GM19438 (cell line): ENCODE data around the gene STEAP1B.
"Not testable (repeated sequence)": the region's sequence is repeated elsewhere in the genome, so short reads cannot be mapped to it uniquely, and the experiment has no call there.

Experiments used
- ATAC-seq: cut with Tn5 transposase; IDR thresholded peaks from one replicate; pipeline ENCODE4 v1.9.1; 2021; ENCODE audit warnings: low read depth; ENCODE audit not compliant: unreplicated experiment

STEAP1B gene

DNA sequence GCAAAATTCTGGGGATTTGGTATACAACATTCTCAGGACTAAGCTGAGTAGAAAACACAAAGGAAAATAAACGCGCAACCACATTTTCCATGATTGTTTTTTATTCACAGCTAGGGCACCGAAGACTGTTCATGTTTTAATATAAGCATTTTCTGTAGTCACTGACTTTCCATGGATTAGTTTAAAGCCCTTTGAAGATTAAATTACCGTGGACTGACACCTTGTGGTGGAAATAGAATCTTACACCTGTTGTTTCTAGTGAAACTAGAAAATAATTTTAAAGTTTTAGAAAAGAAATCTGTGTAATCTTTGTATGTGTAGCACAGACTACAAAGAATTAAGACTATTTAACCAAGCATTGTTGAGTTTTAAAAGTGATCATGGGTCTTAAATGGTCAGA is 1.3 kb upstream of the STEAP1B start:
- not testable (repeated sequence) for ATAC-seq

DNA sequence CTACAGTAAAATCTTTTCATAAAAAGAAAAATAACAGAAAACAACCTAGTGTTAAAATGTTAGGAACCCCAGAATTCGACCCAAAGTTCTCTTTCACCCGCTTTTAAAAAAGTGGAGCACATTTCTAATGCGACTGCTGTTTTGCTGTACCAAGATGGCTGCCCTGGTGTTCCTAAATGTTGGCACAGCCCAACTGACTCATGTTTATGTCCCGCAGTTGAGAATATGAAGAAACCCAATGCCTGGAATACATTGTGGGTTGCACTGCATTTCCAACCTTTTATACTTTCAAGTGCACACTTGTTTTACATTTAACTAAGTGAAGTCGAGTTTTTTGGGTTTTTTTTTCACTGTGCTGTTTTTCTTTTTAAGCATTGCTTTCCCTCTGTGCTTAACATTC is 944 bp downstream of the STEAP1B start:
- ATAC-seq: no peak

DNA sequence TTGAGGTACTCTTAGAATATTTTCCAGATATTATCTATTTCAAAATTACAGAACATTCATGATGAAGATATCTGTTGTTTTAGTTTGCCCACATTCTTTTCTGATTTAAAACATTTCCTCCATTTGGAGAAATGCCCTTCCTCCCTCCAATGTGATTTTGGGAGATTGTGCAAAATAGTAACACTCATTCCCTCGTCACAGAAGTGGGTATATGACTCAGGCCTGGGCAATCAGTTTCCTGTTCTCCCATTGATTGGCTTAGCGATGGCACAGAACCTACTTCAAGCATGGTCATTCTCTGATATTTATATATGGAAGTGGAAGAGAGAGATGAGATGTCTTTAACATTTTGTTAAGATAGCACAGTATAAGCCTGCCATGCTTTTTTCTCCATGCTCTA is 3.1 kb downstream of the STEAP1B start:
- not testable (repeated sequence) for ATAC-seq

DNA sequence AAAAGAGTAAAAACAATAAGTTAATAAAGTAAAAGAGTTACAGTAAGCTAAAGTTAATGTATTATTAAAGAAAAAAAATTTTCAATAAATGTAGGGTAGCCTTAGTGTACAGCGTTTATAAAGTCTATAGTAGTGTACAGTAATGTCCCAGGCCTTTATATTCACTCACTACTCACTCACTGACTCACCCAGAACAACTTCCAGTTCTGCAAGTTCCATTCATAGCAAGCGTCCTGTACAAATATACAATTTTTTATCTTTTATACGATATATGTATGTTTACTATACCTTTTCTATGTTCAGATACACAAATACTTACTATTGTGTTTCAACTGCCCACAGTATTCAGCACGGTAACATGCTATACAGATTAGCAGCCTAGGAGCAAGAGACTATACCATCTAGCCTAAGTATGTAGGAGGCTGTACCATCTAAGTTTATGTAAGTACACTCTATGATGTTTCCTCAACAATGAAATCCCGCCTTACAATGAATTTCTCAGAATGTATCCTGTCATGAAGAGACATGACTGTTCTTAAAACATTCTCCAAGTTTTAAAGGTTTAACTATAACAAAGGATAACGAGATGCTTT is 3.6 kb downstream of the STEAP1B start:
- ATAC-seq: not testable (repeated sequence)

DNA sequence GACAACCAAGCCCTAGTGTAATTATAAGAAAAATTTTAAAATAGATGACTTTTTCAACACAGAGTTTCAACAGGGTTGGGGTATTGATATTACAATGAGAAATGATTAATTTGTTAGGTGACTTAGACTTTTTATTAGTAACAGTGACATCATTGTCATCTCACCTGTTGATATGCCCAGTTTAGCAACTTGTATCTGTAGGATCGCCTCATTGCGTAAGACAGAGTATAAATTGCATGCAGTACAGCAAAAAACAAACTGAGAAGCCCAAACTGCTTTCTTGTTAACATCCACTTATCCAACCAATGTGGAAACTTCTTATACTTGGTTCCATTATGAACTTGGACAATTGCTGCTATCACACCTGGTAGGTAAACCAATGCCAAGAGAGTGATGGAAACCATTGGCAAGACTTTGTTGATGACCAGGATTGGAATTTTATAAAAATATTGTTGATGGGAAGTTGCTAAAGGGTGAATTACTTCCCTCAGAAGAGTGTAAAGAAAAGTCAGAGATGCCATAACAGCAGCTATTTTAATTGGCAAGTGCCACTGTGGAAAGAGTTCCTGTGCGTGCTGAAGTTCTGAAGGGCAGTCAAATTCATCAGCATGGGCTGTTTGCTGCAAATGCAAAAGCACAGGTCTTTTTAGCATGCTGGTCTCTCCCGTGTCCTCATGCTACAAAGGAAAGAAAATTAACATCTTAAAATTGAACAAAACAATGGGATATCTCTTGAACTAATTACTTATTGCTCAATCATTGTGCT is 6.6 kb downstream of the STEAP1B start:
- ATAC-seq: not testable (repeated sequence)

DNA sequence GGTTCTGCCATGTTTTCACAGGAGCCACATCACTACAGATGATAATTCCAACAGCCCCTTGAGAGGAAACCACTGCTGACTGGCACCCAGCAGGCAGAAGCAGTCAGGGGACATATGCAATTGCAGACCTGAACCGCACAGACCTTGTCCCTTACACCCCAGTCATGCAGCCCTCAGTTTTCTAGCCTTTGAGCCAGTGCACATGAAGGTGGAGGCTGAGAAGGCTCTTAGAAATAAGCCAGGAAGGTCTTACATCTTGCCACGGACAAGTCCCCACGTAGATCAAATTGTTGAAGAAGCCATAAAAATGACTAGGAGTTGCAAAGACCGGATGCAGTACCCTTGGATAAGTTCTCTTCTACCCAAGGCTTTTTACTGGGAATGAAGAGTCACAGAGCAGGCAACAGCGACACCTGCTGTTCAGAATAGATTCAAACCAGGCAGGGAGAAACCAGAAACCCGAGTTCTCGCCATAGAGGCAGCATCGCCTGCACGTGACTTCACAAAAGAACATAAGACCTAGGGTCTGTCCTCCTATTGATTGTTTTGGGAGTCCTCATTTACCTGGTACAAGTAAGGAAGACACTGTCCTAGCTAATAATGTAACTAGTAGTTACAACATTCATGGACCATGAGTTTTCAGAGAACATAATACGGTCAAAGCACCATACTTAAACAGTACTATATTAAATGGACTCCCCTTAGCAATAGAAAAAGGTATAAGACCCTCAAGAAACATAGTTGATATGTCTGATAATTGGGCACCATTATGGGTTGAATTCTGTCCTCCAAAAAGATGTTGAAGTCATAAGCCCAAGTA is 11.1 kb downstream of the STEAP1B start:
- ATAC-seq: no peak

DNA sequence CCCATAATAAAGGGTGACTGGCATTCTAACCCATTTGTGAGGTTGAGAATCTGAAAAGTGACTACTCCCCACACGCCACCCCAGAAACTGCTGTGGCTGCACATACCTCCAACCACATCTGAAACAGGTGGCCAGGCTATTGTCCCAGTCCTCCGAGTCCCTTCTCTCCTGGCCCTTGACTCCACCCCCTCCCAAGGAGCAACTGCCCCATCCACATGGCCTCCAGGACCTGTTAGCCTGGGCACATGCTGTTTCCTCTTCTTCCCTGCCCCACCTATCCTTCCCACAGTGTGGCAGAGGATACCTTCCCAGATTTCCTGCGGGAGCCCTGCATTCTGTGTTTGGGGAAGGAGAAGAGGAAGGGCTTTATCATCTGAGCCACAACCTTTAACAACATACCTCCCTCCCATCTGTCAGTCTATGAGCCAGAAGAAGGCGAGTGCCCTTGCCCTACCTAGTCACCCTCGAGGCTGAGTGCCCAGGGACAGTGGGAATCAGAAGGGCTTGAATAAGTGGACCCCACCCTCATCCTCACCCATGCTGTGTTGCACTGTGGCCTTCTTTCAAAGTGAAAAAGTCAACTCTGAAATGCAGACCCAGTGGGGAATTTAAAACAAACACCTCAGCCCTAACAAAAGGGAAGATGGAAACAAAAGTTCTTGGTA is 11.9 kb downstream of the STEAP1B start:
- ATAC-seq: no peak

DNA sequence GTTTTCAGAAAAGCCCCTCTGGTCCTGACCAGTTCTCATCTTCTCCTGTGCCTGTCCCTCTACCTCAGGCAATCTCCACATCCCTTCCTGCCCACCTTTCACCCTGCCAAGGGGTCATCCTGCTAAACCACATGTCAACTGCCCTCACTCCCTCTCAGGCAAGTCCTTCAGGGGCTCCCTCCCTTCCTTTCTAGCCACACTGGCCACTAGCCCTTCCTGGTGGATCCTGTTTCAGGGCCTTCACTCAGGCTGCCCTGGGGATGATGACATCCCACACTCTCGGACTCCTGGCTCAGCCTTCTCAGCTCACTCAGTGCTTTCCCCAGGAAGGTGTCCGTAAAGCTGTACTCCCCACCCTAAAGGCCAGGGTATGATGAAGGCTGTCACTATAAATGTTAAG is 13.4 kb downstream of the STEAP1B start:
- no peak for ATAC-seq

DNA sequence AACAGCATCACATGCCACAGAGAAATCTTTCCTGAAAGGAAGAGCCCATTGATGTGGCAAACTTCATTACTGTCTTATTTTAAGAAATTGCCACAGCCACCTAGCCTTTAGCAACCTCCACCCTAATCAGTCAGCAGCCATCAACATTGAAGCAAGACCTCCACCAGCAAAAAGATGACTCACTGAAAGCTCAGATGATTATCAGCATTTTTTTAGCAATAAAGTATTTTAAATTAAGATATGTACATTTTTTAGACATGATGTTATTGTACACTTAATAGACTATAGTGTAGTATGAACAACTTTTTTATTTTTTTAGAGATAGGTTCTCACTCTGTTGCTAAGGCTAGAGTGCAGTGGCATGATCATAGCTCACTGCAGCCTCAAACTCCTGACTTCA is 14.8 kb downstream of the STEAP1B start:
- no peak for ATAC-seq

DNA sequence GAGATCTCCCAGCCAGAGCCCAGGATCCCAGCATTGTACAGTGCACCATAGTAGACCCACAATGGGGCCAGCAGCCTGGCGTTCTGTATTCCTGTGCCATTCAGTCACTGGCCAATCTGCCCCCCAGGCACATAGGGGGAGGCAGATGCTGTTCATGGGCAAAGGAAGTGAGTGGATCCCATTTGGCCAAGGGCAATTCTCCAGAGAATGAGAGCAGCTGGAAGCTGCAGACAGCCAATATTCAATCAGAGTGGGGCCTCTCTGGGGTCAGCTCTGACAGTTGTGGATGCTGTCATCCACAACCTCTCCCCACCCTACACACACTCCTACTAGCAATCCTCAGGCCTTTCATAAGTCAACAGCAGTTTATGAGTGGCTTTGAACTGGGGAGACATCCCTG is 17.5 kb downstream of the STEAP1B start:
- no peak for ATAC-seq

DNA sequence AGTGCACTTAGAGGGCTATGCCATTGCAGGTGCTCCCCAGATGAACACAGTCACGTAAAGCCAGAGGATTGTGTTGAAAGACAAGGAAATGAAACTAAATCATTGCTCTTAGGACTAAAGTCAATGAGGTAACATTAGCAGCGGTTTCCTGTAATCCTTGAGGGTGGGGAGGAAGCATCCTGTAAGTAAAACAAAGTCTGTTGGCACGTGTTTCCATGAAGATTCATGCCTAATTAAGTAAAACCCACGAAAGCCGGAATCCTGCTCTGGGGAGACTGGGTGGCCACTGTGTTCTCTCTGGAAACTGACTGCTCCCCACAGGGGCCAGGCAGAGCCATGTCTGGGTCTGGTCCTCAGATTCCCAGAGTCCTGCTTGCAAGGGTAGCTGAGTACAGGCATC is 18.3 kb downstream of the STEAP1B start:
- ATAC-seq: peak; percentile 92

DNA sequence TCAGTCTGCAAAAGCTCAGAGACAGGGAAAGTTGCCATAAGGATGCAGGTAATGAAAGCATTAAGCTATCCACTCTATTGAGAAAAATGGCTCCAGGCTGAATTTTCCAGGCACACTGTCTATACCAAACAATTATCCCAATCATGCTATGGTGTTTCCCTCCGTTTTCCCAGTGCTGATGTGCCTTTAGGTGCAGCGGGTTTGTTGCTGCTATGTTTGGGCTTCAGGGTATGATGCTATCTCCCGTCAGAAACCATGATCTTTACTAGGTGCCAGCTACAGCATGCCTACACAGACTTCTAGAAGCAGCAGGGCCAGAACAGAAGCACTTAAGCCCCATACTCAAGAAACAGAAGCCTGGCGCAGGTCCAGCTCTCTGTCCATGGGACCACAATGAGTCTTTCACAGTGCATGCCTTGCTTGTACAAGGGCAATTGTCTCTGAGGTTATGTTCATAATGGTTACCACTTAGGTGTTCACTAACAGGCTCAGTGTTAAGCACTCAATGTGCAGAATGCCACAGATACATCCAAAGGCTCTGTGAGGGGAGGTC is 19.4 kb downstream of the STEAP1B start:
- no peak for ATAC-seq

DNA sequence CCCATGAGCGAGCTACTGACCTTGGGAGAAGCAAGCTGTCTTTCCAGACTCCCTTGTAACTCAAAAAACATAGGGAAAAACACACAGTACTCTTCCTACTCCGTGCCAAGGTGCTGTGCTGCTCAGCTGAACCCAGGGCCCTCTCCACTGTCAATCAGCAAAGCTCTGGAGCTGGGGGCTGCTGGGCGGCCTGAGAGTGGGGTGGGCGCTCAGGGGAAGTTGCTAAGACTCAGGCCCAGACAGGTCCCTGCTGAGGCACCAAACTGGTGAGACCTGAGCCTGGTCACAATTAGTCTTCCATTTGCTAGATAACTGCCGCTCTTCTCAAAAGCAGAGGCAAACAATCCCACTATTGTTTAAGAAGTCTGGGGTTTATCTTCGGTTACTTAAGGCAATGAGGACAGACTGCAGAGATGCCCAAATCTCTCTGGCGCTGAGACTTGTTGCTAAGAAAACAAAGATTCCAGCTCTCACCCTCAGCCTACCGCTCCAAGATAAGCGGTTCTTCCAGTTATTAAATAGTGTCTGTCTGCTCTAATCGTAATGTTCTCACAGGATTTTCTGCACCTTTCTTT is 22.0 kb downstream of the STEAP1B start:
- ATAC-seq: no peak

DNA sequence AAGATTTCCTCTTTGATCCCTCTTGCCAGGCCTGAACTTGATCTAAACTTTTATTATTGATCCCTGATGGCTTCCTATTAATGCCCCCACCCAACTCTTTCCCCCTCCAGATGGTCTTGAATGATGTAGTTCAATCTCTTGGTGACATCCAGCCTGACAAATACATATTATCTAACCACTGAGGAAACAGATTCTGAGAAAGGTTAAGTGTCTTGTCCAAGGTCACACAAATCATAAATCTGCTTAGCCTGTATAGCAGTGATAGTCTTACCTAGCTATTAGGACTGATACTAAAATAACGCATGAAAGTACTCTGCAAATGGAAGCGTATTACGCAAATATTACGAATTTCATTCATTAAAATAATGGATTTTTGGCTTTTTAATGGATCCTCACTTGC is 22.7 kb downstream of the STEAP1B start:
- ATAC-seq: no peak

DNA sequence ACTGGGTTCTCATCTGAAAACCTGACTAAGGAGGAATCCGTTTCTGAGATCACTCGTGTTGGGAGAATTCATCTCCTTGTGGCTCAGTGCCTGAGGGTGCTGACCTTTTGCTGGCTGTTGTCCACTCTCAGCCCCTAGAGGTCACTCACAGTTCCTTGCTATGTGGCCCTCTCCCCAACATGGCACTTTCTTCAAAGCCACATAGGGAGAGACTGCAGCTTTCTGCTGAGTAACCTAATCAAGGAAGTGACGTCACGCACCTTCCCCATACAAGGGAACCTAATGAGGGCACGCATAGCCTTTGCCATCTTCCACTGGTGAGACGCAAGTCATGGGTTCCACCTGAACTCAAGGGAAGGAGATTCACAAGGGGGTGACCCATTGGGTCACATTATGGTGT is 23.2 kb downstream of the STEAP1B start:
- ATAC-seq: no peak

DNA sequence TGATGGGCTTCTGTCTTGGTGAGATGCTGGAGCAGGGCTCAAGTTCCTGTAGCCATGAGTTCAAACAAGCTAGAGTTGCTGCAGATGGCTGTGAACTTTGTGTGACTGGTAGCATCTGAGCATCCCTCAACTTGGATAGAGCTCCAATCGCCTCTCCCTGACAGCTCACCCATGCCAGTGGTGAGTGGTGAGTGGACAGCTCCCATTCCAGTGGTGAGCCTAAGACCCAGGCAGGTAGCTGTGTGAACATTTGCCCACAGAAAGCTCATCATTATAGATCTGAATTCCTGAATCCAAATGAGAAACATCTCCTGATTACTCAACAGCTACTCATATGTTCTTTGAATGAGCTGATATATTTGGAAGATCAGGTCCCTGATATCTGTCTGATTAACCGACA is 25.3 kb downstream of the STEAP1B start:
- ATAC-seq: no peak

DNA sequence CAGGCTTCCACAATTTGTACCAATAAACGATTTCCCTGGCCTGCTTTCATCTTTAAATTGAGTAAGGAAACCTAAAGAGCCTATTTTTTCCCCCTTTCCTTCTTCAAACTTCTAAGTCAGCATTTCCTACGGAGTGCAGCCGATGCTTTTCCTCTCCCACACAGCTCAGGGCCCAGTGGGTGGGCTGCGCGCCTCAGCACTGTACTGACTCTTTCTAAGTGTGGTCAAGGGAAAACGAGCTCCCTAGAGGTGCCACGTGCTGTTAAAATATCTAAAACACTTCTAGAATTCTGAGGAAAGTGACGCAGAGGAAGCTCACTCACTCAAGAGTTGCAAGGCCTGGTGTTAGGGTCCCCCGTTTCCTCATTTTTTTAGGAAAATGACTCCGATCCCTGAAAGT is 29.0 kb downstream of the STEAP1B start:
- ATAC-seq: no peak

DNA sequence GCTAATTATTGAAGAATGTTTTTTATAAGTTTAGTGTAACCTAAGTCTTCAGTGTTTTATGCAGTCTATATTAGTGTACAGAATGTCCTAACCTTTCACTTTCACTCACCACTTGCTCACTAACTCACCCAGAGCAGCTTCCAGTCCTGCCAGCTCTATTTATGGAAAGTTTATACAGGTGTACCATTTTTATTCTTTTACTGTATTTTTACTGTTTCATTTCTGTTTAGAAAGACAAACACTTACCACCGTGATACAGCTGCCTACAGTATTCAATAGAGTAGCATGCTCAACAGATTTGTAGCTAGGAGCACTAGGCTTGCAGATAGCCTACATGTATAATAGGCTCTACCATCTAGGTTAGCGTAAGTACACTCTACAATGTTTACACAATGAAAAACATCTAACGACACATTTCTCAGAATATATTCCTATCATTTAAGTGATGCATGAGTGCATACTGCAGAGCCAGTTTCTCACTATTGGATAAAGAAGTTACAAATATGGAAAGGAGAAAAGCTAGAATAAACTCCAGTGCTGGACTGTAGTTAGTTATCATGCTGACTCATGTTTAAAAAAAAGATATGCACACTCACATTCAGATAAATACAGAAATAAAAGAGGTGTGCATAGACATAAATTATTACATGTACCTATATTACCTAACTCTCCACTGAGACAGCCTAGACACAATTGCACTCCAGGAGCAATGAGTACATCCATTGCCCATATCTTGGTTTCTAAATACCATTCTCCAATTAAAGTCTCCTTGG is 30.4 kb downstream of the STEAP1B start:
- no peak for ATAC-seq

DNA sequence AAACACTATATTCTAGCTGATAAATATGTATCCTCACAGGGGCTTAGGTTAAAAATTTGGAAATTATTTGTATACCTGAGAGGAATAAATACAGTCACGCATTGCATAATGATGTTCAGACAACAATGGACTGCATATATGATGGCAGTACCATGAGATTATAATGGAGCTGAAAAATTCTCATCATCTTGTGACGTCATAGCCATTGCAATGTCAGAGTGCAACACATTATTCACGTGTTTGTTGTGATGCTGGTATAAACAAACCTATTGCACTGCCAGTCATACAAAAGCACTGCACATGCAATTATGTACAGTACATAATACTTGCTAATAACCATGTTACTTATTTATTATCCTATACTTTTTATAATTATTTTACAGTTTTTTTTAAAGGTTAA is 31.4 kb downstream of the STEAP1B start:
- no peak for ATAC-seq

DNA sequence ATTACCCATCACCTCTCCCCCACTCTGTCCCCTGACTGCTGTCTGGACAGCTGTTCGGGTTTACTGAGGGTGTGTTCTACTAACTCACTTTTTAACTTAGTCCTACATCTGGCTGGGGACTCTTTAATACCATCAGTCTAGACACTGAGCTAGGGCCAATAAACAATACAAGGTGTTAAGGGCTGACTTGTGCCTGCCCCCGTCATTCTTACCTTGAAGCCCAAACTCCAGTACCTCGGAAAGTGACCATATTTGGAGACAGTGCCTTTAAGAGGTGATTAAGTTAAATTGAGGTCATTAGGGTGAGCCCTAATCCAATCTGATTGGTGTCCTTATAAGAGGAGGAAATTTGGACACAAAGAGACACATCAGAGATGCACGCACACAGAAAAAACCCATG is 35.7 kb downstream of the STEAP1B start:
- ATAC-seq: no peak
